Aortic smooth muscle cell (primary cell): ENCODE results near the gene CDK15. TPM values are rescaled to one million over a fixed set of nuclear protein-coding genes. Genes with fewer than 3 reads are reported as not detected.

ENCODE experiments used
- total RNA-seq: library from RNA; depleted of rRNA; stranded (reverse); fragments of >200 nt; gene quantifications from 2 replicates; pipeline ENCODE4 v1.2.3, GENCODE V29; 2014

Gene CDK15
- total RNA-seq = 0.12 TPM in 1 of 2 replicates, not detected in the other

GRCh38 chr2:201806442-201807170 lies at the start of gene CDK15:
Gene CDK15, plus strand, starts transcription at chr2:201806537. Its CDS starts 128 bp downstream, at chr2:201806665.

GRCh38 chr2:201780674-201781493 lies 25.5 kb upstream of the CDK15 start, which contains the start of gene ALS2:
Gene ALS2, minus strand, starts transcription at chr2:201780933. Its CDS starts 12,048 bp downstream, at chr2:201768885.

Other genes starting within 250 kb of the CDK15 start
- gene TMEM237, start 163.0 kb upstream of the CDK15 start, total RNA-seq = 37.0 and 39.5 TPM in 2 replicates
- gene MPP4, start 107.9 kb upstream of the CDK15 start, total RNA-seq = 1.7 and 2.0 TPM in 2 replicates
- 31.0 and 31.6 TPM in 2 replicates for gene ALS2, start 25.6 kb upstream of the CDK15 start, total RNA-seq
- gene FZD7, start 227.3 kb downstream of the CDK15 start, total RNA-seq = 3.3 and 7.4 TPM in 2 replicates